Fibroblast of mammary gland (primary cell): ENCODE measurements around the gene PACRG.

Experiments
- DNase-seq: peaks from one replicate; pipeline ENCODE4 v3.0.0-alpha.2; 2010; ENCODE audit warnings: low read depth
- H3K4me3 ChIP-seq: 2 replicates; pipeline ENCODE4 v1.5.1; 2011; ENCODE audit warnings: low read depth, mild to moderate bottlenecking, low read length, moderate library complexity; ENCODE audit not compliant: control insufficient read depth
- TF ChIP-seq, protein P1 (sequence below): conservative IDR thresholded peaks from 2 replicates; pipeline ENCODE4 v1.5.1; 2011; ENCODE audit warnings: low read depth, low read length, inconsistent platforms; ENCODE audit not compliant: control insufficient read depth, insufficient read depth

The PACRG gene

DNA sequence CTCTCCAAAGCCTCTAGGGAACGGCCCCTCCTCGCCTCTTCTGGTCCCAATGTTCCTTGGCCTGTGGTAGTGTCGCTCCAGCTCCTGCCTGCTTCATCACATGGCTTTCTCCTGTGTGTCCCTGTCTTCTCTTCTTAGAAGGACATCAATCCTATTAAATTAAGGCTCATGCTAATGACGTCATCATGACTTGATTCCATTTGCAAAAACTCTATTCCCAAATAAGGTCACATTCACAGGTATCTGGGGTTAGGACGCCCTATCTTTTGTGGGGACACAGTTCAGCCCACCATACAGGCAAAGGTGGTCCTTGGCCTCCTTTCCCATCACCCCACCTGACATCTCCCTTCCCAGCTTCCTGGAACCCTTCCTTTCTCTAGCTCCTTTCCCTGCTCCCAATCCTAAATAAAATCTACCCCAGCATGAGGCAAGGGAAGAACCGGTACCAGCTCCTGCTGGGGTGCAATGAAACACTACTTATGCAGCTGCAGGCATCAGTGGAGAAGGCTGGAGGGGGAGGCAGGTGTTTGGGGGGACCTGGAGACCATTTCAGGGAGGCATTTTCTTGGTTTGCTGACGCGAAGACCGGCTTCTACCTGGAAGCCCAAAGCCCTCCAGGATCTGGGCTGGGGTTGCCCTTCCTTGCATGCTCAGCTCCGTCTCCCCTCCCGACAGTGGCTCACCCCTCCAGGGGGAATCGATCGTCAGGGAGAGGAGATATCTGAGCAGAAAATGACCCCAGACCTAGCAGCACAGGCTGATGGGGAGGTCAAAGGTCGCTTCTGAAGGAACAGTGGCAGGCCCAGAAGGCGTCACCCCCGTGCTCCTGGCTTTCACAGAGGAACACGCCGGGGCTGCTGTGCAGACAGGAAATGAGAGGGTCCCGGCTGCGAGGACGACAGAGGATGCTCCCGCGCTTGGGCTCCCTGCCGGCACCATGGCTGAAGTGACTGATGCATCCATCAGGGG, 615.1 kb downstream of the PACRG start:
- H3K4me3 ChIP-seq = no peak overlapping the region
- no peak for DNase-seq
- TF ChIP-seq, protein P1, sequence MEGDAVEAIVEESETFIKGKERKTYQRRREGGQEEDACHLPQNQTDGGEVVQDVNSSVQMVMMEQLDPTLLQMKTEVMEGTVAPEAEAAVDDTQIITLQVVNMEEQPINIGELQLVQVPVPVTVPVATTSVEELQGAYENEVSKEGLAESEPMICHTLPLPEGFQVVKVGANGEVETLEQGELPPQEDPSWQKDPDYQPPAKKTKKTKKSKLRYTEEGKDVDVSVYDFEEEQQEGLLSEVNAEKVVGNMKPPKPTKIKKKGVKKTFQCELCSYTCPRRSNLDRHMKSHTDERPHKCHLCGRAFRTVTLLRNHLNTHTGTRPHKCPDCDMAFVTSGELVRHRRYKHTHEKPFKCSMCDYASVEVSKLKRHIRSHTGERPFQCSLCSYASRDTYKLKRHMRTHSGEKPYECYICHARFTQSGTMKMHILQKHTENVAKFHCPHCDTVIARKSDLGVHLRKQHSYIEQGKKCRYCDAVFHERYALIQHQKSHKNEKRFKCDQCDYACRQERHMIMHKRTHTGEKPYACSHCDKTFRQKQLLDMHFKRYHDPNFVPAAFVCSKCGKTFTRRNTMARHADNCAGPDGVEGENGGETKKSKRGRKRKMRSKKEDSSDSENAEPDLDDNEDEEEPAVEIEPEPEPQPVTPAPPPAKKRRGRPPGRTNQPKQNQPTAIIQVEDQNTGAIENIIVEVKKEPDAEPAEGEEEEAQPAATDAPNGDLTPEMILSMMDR = no peak

DNA sequence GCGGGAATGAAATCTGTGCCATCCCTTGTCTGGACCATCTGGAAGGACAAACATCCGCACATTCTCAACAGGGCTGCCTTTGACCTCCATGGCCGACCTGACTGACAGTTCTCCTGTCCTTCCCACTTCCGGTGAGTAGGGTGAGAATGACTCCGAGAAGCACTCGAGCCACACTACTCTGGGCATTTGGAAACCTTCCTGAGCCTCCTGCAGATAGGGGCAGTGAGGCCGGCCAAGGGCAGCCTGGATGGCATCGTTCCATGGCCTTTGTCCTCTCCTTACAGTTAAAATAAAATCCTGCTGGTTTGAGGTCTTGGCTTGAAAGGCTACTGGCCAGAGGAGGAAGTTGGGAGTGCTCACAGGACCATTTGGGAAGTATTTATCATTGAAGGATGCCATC, 615.8 kb downstream of the PACRG start:
- TF ChIP-seq, protein P1 = no peak
- no peak overlapping the region for H3K4me3 ChIP-seq
- DNase-seq = no peak

GRCh38 chr6:163344411-163344810, 616.6 kb downstream of the PACRG start:
- no peak for DNase-seq
- no peak overlapping the region for H3K4me3 ChIP-seq
- TF ChIP-seq, protein P1 = no peak

- no peak for DNase-seq
- TF ChIP-seq, protein P1 = no peak
- no peak overlapping the region for H3K4me3 ChIP-seq
Observed at GRCh38 chr6:163345931-163346330, 618.2 kb downstream of the PACRG start.

DNA sequence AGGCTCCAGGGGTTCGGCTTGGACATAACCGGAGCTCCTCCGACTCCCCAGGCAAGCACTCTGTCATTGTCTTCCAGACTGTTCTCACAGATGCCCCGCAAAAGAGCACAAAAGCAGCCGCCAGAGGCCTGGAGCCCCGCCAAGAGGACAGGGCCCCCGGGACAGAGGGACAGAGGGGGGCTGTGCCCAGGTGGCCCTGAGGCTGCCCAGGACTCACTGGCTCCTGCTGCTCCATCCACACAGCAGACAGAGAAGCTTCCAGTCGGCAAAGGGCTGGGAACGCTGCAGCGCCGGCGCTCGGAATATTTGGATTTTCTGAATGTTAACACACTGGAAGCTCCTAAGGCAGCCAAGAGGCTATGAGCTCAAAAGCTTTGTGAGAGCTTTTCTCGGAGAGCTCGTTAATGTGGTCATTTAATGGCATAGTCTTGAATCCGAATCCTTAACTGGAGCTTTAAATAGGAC, 618.8 kb downstream of the PACRG start:
- no peak for DNase-seq
- TF ChIP-seq, protein P1 = no peak
- no peak overlapping the region for H3K4me3 ChIP-seq

DNA sequence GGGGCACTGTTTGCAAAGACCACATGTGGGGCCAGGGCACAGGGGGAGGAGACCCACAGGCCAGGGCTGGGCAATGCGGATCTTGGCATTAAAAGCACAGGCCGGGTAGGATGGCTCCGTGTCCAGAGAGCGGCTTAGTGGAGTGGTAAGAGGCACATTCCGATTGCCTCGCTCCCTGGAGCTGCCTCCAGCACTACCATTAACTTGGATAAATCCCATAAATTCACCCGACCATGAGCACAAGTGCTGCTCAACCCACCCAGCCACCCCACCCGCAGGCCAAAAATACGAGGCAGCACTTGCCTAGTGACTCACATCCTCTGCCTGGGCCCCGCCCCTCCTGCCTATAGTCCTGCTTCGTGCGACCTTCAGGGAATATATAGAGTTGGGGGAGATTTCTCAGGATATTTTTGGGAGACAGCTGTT, 619.3 kb downstream of the PACRG start:
- DNase-seq = no peak
- TF ChIP-seq, protein P1 = no peak
- H3K4me3 ChIP-seq = no peak overlapping the region
